Measurements from ENCODE around the gene CORO1C.

The CORO1C gene

DNA sequence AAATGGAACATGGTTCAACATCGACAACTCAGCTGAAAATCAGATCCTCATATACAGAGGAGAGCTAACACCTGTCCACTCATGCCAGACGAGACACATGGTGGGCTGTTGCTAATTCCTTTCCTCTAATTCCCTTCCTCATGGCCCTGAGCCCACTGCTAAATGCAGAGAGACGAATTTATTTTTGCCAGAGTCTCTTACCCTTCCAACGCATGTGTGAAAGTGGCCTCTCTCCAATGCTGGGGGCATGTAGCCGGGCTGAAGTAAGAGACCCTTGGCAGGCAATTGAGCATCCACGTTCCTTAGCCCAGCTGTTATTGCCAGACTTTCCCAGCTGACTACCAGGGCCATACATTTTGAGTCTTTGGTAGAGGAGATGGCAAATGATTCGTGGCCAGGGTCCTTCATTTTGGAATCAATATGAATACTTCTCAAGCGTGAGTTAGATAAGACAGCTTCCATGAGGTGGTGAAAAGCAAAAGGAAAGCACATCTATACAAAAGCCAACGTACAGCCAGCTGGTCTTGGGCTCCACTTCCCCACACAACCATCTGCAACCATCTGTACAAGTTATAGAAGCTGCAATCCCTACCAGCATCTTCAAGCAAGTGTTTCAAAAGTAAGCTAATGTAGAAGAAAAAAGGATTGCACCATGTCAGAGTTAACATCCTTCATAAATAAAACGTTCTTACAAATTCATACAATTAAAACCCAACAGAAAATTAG, 28.6 kb downstream of the CORO1C start:
- no peaks in the 10 kb centered on the region for H3K9me3 Mint-ChIP-seq
- peaks cover 21% of the 10 kb centered on the region for H3K4me1 Mint-ChIP-seq
- H3K36me3 Mint-ChIP-seq (ENCODE audit: low read depth) = peaks cover 29% of the 10 kb centered on the region
- peak; percentile 22 for ATAC-seq
- no peak for DNase-seq
- no peaks in the 10 kb centered on the region for H3K27me3 Mint-ChIP-seq
- no peak overlapping the region for H3K4me3 Mint-ChIP-seq
- H3K27ac Mint-ChIP-seq = peak overlapping the region; percentile 32

DNA sequence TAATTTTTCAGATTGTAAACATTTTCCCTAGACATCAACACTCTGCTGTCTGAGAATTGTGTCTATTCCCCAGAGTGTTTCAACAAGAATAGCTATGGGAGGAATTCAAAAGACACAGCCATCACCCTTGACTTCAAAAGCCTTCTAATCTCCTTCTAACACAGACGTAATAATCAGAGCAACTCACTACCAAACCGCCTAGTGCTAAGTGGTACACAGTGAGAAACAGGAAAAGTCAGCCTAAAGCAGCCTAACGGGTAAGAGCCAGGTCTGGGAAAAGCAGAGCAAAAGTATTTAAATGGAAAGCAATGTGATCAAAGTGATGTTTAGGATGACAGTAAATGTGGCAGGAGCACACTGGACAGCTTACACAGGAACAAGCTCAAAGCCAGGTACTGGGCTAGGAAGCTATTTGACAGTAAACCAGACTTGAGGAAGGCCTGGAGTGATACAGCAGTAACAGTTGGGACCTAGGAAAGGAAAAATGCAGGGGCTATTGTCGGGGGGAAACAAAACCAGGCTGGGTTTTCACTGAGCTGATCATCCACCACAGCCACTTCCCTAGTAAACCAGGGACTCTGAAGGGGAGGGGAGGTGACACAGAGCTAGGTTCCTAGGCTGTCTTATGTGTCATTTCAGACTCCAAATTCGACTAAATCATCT, 29.4 kb downstream of the CORO1C start:
- Mint-ChIP-seq H3K27me3 (no peaks in the 10 kb centered on the region), H3K4me3 (no peak overlapping the region), H3K9me3 (no peaks in the 10 kb centered on the region), H3K27ac (peak overlapping the region; percentile 14), H3K4me1 (peaks cover 29% of the 10 kb centered on the region), H3K36me3 (ENCODE audit: low read depth) (peaks cover 31% of the 10 kb centered on the region)
- ATAC-seq = peak; percentile 87
- DNase-seq = no peak

DNA sequence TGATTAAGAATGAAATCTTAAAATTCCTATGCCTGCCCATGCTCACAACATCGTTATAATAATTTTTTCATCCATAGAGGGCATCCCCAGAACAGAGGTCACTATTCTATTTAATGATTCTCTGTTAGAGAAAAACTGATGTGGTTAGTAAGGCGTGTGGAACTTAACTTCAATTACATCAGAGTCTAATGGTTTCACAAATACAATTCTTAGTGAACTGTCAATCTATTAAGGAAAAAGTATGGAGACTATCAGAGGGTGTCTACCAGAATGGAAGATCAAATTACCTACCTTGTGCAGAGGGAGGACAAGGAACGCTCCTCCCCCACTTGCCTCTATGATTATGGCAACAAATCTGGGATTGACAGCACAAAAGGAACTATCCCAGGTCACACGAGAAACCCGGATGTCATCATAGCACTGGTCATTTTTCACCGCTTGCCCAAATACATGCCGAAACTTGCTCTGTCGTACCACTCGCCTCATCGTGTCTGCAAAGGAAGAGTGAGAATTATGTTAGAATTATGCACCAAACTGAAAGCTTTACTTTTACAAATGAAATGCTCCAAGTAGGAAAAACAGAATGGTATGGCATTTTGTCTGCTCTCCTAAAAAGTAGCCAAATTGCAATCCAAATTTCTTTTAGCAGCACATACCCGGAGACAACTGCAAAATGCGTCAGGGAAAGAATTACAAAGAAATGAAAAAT, 30.3 kb downstream of the CORO1C start:
- no peak for DNase-seq
- Mint-ChIP-seq H3K27ac (no peak overlapping the region), H3K27me3 (no peaks in the 10 kb centered on the region), H3K36me3 (ENCODE audit: low read depth) (peaks cover 31% of the 10 kb centered on the region), H3K4me3 (no peak overlapping the region), H3K9me3 (no peaks in the 10 kb centered on the region), H3K4me1 (peaks cover 39% of the 10 kb centered on the region)
- ATAC-seq = no peak

DNA sequence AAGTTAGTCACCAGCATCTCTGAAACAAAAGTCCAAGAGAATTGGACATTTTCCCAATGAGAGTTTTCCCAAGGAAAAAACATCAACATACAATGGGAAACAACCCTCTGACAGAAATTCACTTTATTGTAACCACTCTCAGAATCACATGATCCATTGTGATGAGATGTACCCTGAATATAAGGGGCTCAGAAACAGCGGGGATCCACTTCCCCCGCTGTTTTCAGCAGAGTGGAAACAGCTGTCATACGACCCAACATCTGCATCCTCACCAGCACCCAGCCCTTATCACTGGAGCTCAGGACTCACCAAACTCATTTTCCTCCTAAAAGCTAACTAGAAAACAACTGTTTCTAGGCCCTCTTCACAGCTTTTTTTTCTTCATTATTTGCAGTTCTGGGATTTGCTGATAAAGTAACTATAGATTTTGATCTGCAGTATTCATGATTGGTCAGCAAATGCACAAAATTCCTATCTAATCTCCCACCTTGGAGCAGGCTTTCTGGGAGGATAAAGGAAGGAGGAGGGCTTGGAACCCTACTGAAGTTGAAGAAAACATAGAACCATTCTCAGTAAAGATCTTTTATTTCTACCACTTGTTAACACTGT, 31.3 kb downstream of the CORO1C start:
- no peak overlapping the region for H3K4me3 Mint-ChIP-seq
- H3K9me3 Mint-ChIP-seq = peaks cover 5% of the 10 kb centered on the region
- H3K36me3 Mint-ChIP-seq (ENCODE audit: low read depth) = peaks cover 37% of the 10 kb centered on the region
- ATAC-seq (no peak), DNase-seq (no peak)
- no peaks in the 10 kb centered on the region for H3K27me3 Mint-ChIP-seq
- H3K4me1 Mint-ChIP-seq = peaks cover 48% of the 10 kb centered on the region
- no peak overlapping the region for H3K27ac Mint-ChIP-seq

DNA sequence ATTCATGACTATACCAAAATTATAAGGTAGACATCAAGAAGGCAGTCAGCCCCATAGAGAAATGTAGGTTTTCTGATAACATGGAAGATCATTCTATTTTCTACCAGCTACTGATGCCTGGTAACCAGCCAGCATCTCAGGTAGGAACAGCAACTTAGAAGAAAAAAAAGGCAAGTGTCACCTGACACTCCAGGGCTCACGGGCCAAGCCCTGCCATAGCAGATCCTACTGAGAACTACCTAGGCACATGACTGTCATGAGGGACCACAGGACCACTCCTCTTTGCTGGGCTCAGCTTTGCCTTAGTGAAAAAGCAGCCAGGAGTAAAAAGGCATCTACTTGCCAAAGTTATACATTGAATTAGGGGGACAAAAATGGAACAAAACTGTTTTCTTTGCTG, 33.4 kb downstream of the CORO1C start:
- H3K27ac Mint-ChIP-seq = no peak overlapping the region
- H3K36me3 Mint-ChIP-seq (ENCODE audit: low read depth) = peaks cover 43% of the 10 kb centered on the region
- DNase-seq (no peak), ATAC-seq (no peak)
- peaks cover 5% of the 10 kb centered on the region for H3K9me3 Mint-ChIP-seq
- no peak overlapping the region for H3K4me3 Mint-ChIP-seq
- H3K4me1 Mint-ChIP-seq = peaks cover 69% of the 10 kb centered on the region
- no peaks in the 10 kb centered on the region for H3K27me3 Mint-ChIP-seq

DNA sequence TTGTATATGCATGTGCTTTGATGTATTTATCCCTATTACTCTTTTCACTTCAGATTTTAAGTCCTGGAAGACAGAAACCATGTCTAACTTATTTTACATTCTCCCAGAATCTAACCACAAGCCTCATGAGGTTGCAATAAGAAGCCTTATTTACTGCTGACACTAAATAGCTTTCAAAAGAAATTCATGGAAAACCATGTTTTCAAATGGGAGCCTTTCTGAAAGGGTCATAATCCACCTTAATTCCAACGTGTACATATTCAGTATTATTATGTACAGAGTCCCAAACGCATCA, 34.4 kb downstream of the CORO1C start:
- Mint-ChIP-seq H3K36me3 (ENCODE audit: low read depth) (peaks cover 45% of the 10 kb centered on the region), H3K4me1 (peaks cover 69% of the 10 kb centered on the region)

DNA sequence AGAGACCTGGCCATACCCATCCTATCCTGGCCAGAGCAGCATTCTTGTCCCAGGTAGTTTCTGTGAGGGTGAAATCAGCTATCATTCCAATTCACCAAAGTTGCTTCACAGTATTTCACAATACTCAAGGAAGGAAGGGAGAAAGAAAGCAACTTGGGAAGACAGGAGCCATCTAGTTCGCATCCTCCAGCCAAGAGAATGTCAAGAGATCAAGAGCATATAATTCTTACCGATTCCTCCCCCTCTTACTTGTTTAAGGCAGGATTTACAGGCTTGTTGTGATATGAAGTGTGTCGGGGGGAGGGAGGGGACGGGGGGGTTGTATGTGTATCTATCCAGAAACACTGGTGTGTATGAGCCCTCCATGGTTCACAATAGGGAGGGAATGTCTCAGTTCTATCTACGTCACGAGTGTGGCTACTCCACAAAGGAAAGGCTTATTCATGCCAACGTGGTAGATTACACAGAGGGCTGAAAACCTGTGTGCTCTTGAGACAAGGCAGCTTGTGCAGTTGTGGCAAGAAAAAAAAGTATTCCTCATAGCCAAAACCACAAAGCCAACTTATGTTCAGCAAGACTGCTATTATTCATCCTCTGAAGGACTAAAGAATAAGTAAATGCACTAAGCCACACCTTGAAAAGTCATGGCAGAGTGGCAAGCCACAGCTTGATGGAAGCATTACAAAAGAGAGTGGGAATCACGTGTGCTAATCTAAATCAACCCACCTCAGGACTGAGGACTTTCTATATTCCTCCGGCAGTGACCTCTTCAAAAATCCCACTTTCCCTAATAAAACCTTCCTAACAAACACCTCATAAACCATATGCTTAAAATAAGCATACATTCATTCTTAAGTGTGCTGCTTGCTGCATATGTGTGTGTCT, 35.0 kb downstream of the CORO1C start:
- peak overlapping the region; percentile 62 for H3K4me3 Mint-ChIP-seq
- no peaks in the 10 kb centered on the region for H3K27me3 Mint-ChIP-seq
- DNase-seq = peak; percentile 43
- H3K4me1 Mint-ChIP-seq = peaks cover 72% of the 10 kb centered on the region
- H3K27ac Mint-ChIP-seq = peak overlapping the region; percentile 92
- peaks cover 5% of the 10 kb centered on the region for H3K9me3 Mint-ChIP-seq
- peaks cover 45% of the 10 kb centered on the region for H3K36me3 Mint-ChIP-seq (ENCODE audit: low read depth)
- ATAC-seq = peak; percentile 88

More for the DNA sequence above, 34.4 kb downstream of the CORO1C start:
- peak overlapping the region; percentile 92 for H3K27ac Mint-ChIP-seq
- H3K27me3 Mint-ChIP-seq = no peaks in the 10 kb centered on the region
- peaks cover 5% of the 10 kb centered on the region for H3K9me3 Mint-ChIP-seq
- ATAC-seq (no peak), DNase-seq (no peak)
- H3K4me3 Mint-ChIP-seq = peak overlapping the region; percentile 35

DNA sequence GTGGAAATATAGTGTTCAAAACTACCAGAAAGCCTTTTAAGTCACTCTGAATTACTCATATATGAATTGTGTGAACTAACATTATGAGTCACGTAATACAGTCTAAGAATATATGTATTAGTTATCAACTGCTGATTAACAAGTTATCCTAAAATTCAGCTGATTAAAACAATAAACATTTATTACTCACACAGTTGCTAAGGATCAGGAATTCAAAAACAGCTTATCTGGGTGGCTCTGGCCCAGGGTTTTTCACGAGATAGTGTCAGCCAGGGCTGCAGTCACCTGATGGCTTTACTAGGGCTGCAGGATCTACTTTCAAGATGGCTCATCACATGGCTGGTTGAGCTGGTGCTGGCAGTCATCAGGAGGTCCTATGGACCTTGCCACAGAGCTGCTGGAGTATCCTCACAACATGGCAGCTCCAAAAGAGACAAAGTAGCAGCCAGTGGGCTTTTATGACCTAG, 36.5 kb downstream of the CORO1C start:
- ATAC-seq (peak; percentile 8), DNase-seq (peak; percentile 10)
- peaks cover 82% of the 10 kb centered on the region for H3K4me1 Mint-ChIP-seq
- H3K27ac Mint-ChIP-seq = peak overlapping the region; percentile 92
- peaks cover 31% of the 10 kb centered on the region for H3K36me3 Mint-ChIP-seq (ENCODE audit: low read depth)
- H3K27me3 Mint-ChIP-seq = no peaks in the 10 kb centered on the region
- H3K9me3 Mint-ChIP-seq = peaks cover 5% of the 10 kb centered on the region
- peak overlapping the region; percentile 40 for H3K4me3 Mint-ChIP-seq

DNA sequence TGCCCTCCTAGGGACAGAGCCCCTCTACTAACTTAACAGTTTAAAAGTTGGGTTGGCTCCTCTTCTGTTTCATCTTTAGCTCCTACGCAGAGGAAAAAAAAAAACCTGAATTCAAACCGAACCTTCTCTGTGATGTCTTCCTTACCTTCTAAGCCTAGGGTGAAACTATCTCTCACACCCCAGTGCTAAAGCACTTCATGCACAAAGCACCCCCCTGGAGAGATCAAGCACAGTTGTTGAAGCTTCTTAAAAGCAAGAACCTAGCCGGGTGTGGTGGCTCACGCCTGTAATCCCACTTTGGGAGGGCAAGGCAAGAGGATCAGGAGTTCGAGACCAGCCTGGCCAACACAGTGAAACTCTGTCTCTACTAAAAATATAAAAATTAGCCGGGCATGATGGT, 37.6 kb downstream of the CORO1C start:
- Mint-ChIP-seq H3K4me3 (peak overlapping the region; percentile 44), H3K36me3 (ENCODE audit: low read depth) (peaks cover 22% of the 10 kb centered on the region), H3K27ac (peak overlapping the region; percentile 73), H3K4me1 (peaks cover 91% of the 10 kb centered on the region), H3K27me3 (no peaks in the 10 kb centered on the region), H3K9me3 (peaks cover 5% of the 10 kb centered on the region)
- ATAC-seq = no peak
- DNase-seq = no peak

DNA sequence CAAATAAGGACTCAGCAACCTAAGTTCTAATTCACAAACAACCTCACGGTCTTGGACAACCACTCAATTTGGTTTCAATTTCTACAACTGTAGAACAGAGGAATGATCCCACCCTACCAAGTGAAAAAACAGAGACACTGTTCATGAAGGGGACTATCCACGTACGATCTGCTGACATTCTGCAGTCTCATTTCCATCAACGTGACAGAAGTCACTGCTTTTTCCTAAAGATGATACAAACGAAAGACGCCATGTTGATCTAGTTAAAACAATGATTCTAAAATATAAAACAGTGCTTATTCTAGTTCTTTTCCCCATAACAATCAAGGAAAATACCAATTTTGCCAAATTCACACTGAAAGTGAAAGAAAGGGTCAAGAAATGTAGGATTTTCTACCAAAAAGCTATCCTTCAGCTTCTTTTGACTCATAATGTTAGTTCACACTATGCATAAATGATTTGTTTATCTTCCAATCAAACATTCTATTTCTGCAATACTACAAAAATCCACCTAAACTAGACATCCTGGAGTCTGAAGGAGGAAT, 38.1 kb downstream of the CORO1C start:
- no peaks in the 10 kb centered on the region for H3K27me3 Mint-ChIP-seq
- H3K36me3 Mint-ChIP-seq (ENCODE audit: low read depth) = peaks cover 19% of the 10 kb centered on the region
- no peak for DNase-seq
- peak overlapping the region; percentile 73 for H3K27ac Mint-ChIP-seq
- ATAC-seq = no peak
- H3K4me1 Mint-ChIP-seq = peaks cover 95% of the 10 kb centered on the region
- peak overlapping the region; percentile 44 for H3K4me3 Mint-ChIP-seq
- peaks cover 5% of the 10 kb centered on the region for H3K9me3 Mint-ChIP-seq

DNA sequence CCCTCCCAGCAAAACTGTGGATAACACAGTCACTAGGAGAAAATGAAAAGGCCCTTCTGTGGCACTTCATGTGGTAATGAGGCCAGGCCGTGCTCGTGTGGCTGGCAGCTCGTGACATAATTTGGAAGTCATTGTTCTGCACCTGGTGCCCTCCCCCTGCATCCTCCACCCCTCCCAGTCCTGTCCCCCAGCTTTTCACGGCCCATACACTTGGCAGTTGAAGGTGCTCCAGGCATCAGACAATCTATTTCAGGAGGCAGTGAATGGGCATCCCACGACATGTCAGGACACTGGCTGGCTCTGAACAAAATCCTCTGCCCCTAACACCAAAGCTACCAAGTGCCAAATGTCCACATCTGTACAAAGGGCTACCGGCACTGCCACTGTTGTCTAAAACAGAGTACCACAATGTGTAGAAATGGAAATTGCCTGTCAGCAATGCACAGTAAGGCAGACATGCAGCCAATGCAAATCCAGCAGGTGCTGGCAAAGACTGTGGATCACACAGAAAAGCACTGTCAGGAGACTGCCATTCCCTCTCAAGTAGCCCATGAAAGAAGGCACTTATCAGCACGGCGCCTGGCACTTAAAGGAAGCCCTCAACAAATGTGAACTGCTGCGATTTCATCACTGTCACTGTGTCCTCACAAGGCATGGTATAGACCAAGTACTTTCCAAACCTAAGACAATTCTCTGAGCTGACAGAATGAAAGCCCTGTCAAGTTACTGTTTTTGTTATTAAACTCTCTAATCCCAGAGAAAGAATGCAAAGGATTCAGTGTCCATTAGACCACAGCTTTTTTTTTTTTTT, 39.1 kb downstream of the CORO1C start:
- peaks cover 14% of the 10 kb centered on the region for H3K36me3 Mint-ChIP-seq (ENCODE audit: low read depth)
- peaks cover 5% of the 10 kb centered on the region for H3K9me3 Mint-ChIP-seq
- H3K4me1 Mint-ChIP-seq = peaks cover 90% of the 10 kb centered on the region
- peak overlapping the region; percentile 97 for H3K27ac Mint-ChIP-seq
- no peaks in the 10 kb centered on the region for H3K27me3 Mint-ChIP-seq
- H3K4me3 Mint-ChIP-seq = peak overlapping the region; percentile 66
- ATAC-seq (no peak), DNase-seq (no peak)

DNA sequence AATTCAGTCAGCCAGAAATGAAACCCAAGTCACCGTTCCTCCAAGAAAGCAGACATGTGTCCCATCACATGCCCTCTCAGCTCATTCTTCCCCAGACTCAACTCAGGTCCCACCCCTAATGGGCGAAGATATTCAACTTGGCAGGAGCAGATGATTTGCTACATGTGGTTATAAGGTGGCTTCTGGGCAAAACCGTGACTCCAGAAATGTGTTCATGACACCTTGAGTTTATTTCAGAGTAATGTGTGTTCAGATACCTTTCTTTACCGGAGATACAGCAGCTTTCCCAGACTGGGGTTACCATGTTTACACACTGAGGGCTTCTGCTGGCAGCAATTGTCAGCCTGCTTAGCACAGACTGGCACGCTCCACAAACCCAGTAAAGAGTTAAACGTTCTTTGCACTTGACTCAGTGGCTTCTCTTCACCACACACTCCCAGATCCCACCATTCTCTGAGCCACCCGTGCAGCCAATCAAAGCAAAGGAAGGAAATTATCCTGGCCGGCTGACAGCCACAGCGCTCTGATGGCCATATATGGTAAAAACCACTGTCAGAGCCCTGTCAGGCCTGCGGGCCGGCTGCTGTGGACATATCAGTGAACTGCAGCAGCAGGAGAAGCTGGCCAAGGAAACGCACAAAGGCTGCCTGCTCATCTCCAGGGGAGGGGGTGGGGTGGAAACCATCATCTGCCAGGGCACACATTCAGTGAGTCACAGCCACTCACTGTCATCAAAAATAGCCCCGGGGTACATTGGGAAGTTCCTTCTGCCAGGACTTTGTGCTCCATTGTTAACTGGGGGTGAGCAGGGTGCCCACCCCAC, 39.9 kb downstream of the CORO1C start:
- H3K4me1 Mint-ChIP-seq = peaks cover 82% of the 10 kb centered on the region
- H3K9me3 Mint-ChIP-seq = peaks cover 5% of the 10 kb centered on the region
- H3K27ac Mint-ChIP-seq = peak overlapping the region; percentile 97
- H3K36me3 Mint-ChIP-seq (ENCODE audit: low read depth) = peaks cover 14% of the 10 kb centered on the region
- ATAC-seq (peak; percentile 63), DNase-seq (peak; percentile 81)
- H3K4me3 Mint-ChIP-seq = peak overlapping the region; percentile 77
- no peaks in the 10 kb centered on the region for H3K27me3 Mint-ChIP-seq
